Mesenchymal stem cell (in vitro differentiated cells and primary cell): Measurements from ENCODE around the gene EMCN.

ENCODE experiments used
- DNase-seq: peaks from one replicate; pipeline ENCODE4 v3.0.0-alpha.2; 2013
- H2AFZ ChIP-seq: one replicate; pipeline ENCODE4 v1.6.1; 2013; ENCODE audit warnings: low read depth, mild to moderate bottlenecking, control low read depth, inconsistent platforms, low read length, moderate library complexity
- H2AK5ac ChIP-seq: 2 replicates; pipeline ENCODE4 v1.6.1; 2013; ENCODE audit warnings: low read length, moderate library complexity, mild to moderate bottlenecking, inconsistent platforms; ENCODE audit not compliant: severe bottlenecking
- H2BK120ac ChIP-seq: one replicate; pipeline ENCODE4 v1.6.1; 2013; ENCODE audit warnings: low read depth, mild to moderate bottlenecking, inconsistent platforms, low read length, moderate library complexity
- H2BK12ac ChIP-seq, 2 experiments: one replicate each; pipeline ENCODE4 v1.6.1; 2013; ENCODE audit warnings: inconsistent platforms in 2 of 2, low read length in 2 of 2, mild to moderate bottlenecking in 2 of 2, moderate library complexity in 2 of 2, control low read depth in 1 of 2
- H2BK15ac ChIP-seq: one replicate; pipeline ENCODE4 v1.6.1; 2013; ENCODE audit warnings: mild to moderate bottlenecking, low read depth, inconsistent platforms; ENCODE audit not compliant: poor library complexity, severe bottlenecking
- H2BK5ac ChIP-seq: 2 replicates; pipeline ENCODE4 v1.6.1; 2013; ENCODE audit warnings: low read depth, mild to moderate bottlenecking, low read length, control low read depth, inconsistent platforms; ENCODE audit not compliant: poor library complexity, severe bottlenecking
- H3K14ac ChIP-seq, 2 experiments: one replicate each; pipeline ENCODE4 v1.6.1; 2013; ENCODE audit warnings: inconsistent platforms in 2 of 2, low read length in 2 of 2, control low read depth in 1 of 2, mild to moderate bottlenecking in 1 of 2, moderate library complexity in 1 of 2
- H3K18ac ChIP-seq, 2 experiments: one replicate each; pipeline ENCODE4 v1.6.1; 2013; ENCODE audit warnings: inconsistent platforms in 2 of 2, low read length in 2 of 2, control low read depth in 1 of 2, low read depth in 1 of 2, mild to moderate bottlenecking in 1 of 2
- H3K23ac ChIP-seq, 2 experiments: one replicate each; pipeline ENCODE4 v1.6.1; 2013; ENCODE audit warnings: inconsistent platforms in 2 of 2, low read length in 2 of 2, mild to moderate bottlenecking in 2 of 2, moderate library complexity in 2 of 2, control low read depth in 1 of 2
- H3K27ac ChIP-seq: 2 replicates; pipeline ENCODE4 v1.5.1; 2013; ENCODE audit warnings: mild to moderate bottlenecking, moderate library complexity, low read length, control low read depth, inconsistent platforms; ENCODE audit not compliant: poor library complexity, severe bottlenecking
- H3K27me3 ChIP-seq, 2 experiments: 2 replicates each; pipeline versions ENCODE4 v1.6.1 to v1.7.0; 2013; ENCODE audit warnings: low read length in 2 of 2, mild to moderate bottlenecking in 2 of 2, moderate library complexity in 2 of 2, control low read depth in 1 of 2, inconsistent platforms in 1 of 2; ENCODE audit not compliant: control insufficient read depth in 1 of 2, insufficient read depth in 1 of 2
- H3K36me3 ChIP-seq, 2 experiments: 2 replicates each; pipeline versions ENCODE4 v1.6.1 to v1.7.0; 2013; ENCODE audit warnings: low read length in 2 of 2, control low read depth in 1 of 2, inconsistent platforms in 1 of 2, low read depth in 1 of 2, mild to moderate bottlenecking in 1 of 2; ENCODE audit not compliant: insufficient read depth in 2 of 2, control insufficient read depth in 1 of 2
- H3K4ac ChIP-seq, 2 experiments: one replicate each; pipeline ENCODE4 v1.6.1; 2013; ENCODE audit warnings: inconsistent platforms in 2 of 2, low read length in 2 of 2, mild to moderate bottlenecking in 2 of 2, moderate library complexity in 2 of 2, control low read depth in 1 of 2, low read depth in 1 of 2
- H3K4me1 ChIP-seq: 2 replicates; pipeline ENCODE4 v1.6.1; 2013; ENCODE audit warnings: low read depth, low read length, control low read depth; ENCODE audit not compliant: control insufficient read depth, insufficient read depth
- H3K4me2 ChIP-seq: 2 replicates; pipeline ENCODE4 v1.6.1; 2013; ENCODE audit warnings: low read length, mild to moderate bottlenecking, inconsistent platforms; ENCODE audit not compliant: poor library complexity, severe bottlenecking
- H3K4me3 ChIP-seq, 2 experiments: 2 replicates each; pipeline versions ENCODE4 v1.5.1 to v1.7.0; 2013; ENCODE audit warnings: low read length in 2 of 2, mild to moderate bottlenecking in 2 of 2, control low read depth in 1 of 2, low read depth in 1 of 2; ENCODE audit not compliant: insufficient read depth in 1 of 2
- H3K79me1 ChIP-seq: replicated peaks from 2 replicates; pipeline ENCODE4 v1.6.1; 2013; ENCODE audit warnings: mild to moderate bottlenecking, control low read depth, low read length, inconsistent platforms; ENCODE audit not compliant: poor library complexity, severe bottlenecking
- H3K9ac ChIP-seq: 2 replicates; pipeline ENCODE4 v1.7.0; 2013; ENCODE audit warnings: mild to moderate bottlenecking, low read length, moderate library complexity
- H3K9me3 ChIP-seq: 2 replicates; pipeline ENCODE4 v1.7.0; 2013; ENCODE audit warnings: mild to moderate bottlenecking, low read length; ENCODE audit not compliant: control insufficient read depth
- H4K8ac ChIP-seq: one replicate; pipeline ENCODE4 v1.6.1; 2013; ENCODE audit warnings: inconsistent platforms, mild to moderate bottlenecking, low read length, moderate library complexity
- H4K91ac ChIP-seq: one replicate; pipeline ENCODE4 v1.6.1; 2013; ENCODE audit warnings: mild to moderate bottlenecking, low read length, inconsistent platforms
- whole genome bisulfite sequencing: methylation state at CpG from one replicate; pipeline ENCODE4 v1.1.7; 2013; ENCODE audit warnings: mixed read lengths; 5-methylcytosine and 5-hydroxymethylcytosine counted together

The EMCN gene

DNA sequence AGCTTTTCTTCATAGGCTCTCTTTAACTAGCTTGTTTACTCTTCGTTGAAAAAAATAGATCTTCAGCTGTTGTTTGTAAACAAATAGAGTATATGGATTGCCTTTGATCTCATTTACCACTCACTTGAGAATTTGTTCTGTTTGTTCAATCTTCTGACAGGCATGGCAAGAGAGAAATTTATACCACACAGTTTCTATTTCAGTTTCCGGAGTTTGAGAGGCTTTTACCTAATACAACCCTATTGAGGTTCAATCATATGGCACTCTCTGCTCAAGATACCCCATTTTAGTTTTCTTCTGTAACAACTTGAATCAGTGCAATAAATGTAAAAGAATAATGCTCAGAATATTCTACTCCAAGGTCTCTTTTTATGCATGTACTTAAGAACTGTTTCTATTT lies 148.0 kb downstream of the EMCN start:
- H4K91ac ChIP-seq = no peak overlapping the region
- no peak overlapping the region for H3K9ac ChIP-seq
- no peak overlapping the region for H4K8ac ChIP-seq
- H3K9me3 ChIP-seq = no peaks in the 10 kb centered on the region
- 78% methylated on average over 1 of the region's 2 CpGs for WGBS
- no peak overlapping the region for H3K4me2 ChIP-seq
- no peak overlapping the region for H3K14ac ChIP-seq
- H3K27me3 ChIP-seq = no peaks in the 10 kb centered on the region
- no peak overlapping the region for H3K4me3 ChIP-seq
- no peak overlapping the region for H2BK5ac ChIP-seq
- no peaks in the 10 kb centered on the region for H3K79me1 ChIP-seq
- no peak overlapping the region for H2AK5ac ChIP-seq
- no peaks in the 10 kb centered on the region for H3K36me3 ChIP-seq
- H3K4me1 ChIP-seq = no peaks in the 10 kb centered on the region
- H3K23ac ChIP-seq = no peak overlapping the region
- DNase-seq = no peak
- no peak overlapping the region for H2BK12ac ChIP-seq
- no peak overlapping the region for H2BK15ac ChIP-seq
- no peak overlapping the region for H2BK120ac ChIP-seq
- H3K18ac ChIP-seq = no peak overlapping the region
- no peak overlapping the region for H2AFZ ChIP-seq
- no peak overlapping the region for H3K4ac ChIP-seq
- no peak overlapping the region for H3K27ac ChIP-seq

GRCh38 chr4:100367451-100367850 lies 150.4 kb downstream of the EMCN start:
- H3K4me3 ChIP-seq = no peak overlapping the region
- H2BK15ac ChIP-seq = no peak overlapping the region
- H3K4me2 ChIP-seq = no peak overlapping the region
- H3K27ac ChIP-seq = no peak overlapping the region
- H3K14ac ChIP-seq = no peak overlapping the region
- no peak overlapping the region for H3K4ac ChIP-seq
- H2BK120ac ChIP-seq = no peak overlapping the region
- no peak overlapping the region for H2AK5ac ChIP-seq
- no peaks in the 10 kb centered on the region for H3K79me1 ChIP-seq
- no peak overlapping the region for H2BK12ac ChIP-seq
- no peaks in the 10 kb centered on the region for H3K27me3 ChIP-seq
- peak; percentile 54 for DNase-seq
- no peak overlapping the region for H4K91ac ChIP-seq
- no peak overlapping the region for H3K23ac ChIP-seq
- no peak overlapping the region for H3K9ac ChIP-seq
- H3K4me1 ChIP-seq = no peaks in the 10 kb centered on the region
- no peak overlapping the region for H4K8ac ChIP-seq
- no peaks in the 10 kb centered on the region for H3K9me3 ChIP-seq
- no peaks in the 10 kb centered on the region for H3K36me3 ChIP-seq
- H2BK5ac ChIP-seq = no peak overlapping the region
- H3K18ac ChIP-seq = no peak overlapping the region
- WGBS = 19% methylated on average over 1 of the region's 1 CpG
- H2AFZ ChIP-seq = no peak overlapping the region

DNA sequence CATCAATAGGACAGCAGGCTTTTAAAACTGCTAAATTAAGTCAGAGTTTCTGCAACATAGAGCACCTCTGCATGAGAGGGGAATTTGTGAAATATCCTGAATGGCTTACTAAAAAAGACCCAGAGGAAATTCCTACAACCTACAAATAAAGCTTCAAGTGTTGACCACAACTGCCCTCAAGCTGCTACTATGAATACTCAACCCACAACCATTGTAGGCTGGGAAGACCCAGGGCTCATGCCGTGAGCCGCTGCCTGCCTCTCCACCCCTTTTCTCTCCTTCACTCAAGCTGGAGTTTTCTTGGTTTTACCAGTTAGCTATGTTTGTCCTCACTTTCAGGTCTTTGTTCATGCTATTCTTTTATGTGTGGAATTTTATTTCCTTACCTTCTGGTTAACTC lies 151.6 kb downstream of the EMCN start:
- Histone ChIP-seq H3K4me3 (no peak overlapping the region), H4K8ac (no peak overlapping the region), H4K91ac (peak overlapping the region; percentile 50), H3K79me1 (no peaks in the 10 kb centered on the region), H3K14ac (no peak overlapping the region), H2BK12ac (peak overlapping the region; percentile 83 to 89), H3K27me3 (no peaks in the 10 kb centered on the region), H2AFZ (peak overlapping the region; percentile 39), H3K27ac (no peak overlapping the region), H2BK5ac (no peak overlapping the region), H3K23ac (no peak overlapping the region), H3K18ac (peak overlapping the region in 1 of 2 experiments; percentile 62), H2BK120ac (no peak overlapping the region), H3K36me3 (no peaks in the 10 kb centered on the region), H2AK5ac (no peak overlapping the region), H3K4me1 (no peaks in the 10 kb centered on the region), H3K9ac (no peak overlapping the region), H3K9me3 (no peaks in the 10 kb centered on the region), H3K4me2 (no peak overlapping the region), H2BK15ac (no peak overlapping the region), H3K4ac (peak overlapping the region in 1 of 2 experiments; percentile 82)
- peak; percentile 40 for DNase-seq
- 62% methylated on average over 2 of the region's 2 CpGs for WGBS

GRCh38 chr4:100362366-100362765 lies 155.5 kb downstream of the EMCN start:
- no peak overlapping the region for H3K27ac ChIP-seq
- no peak overlapping the region for H4K8ac ChIP-seq
- no peak overlapping the region for H2BK5ac ChIP-seq
- no peak overlapping the region for H2AFZ ChIP-seq
- no peaks in the 10 kb centered on the region for H3K79me1 ChIP-seq
- no peaks in the 10 kb centered on the region for H3K27me3 ChIP-seq
- H3K4me2 ChIP-seq = no peak overlapping the region
- no peaks in the 10 kb centered on the region for H3K4me1 ChIP-seq
- H2BK15ac ChIP-seq = no peak overlapping the region
- H3K36me3 ChIP-seq = no peaks in the 10 kb centered on the region
- H3K9ac ChIP-seq = no peak overlapping the region
- DNase-seq = peak; percentile 41
- H2AK5ac ChIP-seq = no peak overlapping the region
- no peaks in the 10 kb centered on the region for H3K9me3 ChIP-seq
- peak overlapping the region in 1 of 2 experiments; percentile 12 for H3K18ac ChIP-seq
- no peak overlapping the region for H2BK120ac ChIP-seq
- H2BK12ac ChIP-seq = no peak overlapping the region
- H4K91ac ChIP-seq = no peak overlapping the region
- H3K14ac ChIP-seq = no peak overlapping the region
- 0% methylated on average over 1 of the region's 1 CpG for WGBS
- H3K23ac ChIP-seq = no peak overlapping the region
- no peak overlapping the region for H3K4ac ChIP-seq
- no peak overlapping the region for H3K4me3 ChIP-seq
